ENCODE data around the gene C12orf42.

The C12orf42 gene

DNA sequence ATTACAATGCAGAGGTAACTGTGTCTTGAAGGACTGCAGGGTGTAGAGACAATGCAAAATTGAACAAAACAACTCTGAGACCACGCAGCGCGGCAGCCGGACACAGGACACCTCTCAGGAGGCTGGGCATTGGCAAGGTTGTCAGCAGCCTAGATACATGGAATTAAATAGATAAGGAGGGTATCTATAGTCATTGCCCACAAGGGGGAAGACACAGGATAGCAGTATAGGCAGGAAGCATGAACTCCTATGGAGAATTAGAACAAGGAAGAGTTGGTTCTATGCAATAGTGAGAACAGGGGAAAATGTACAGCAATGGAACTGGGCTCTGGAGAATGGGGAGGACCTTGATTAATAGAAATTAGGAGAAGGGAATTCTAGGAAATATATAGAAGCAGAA is 164.1 kb downstream of the C12orf42 start:
- Histone ChIP-seq H3K27me3 (ENCODE audit: insufficient read depth, low read length, poor library complexity, severe bottlenecking) (no peaks in the 10 kb centered on the region), H3K4me1 (ENCODE audit: insufficient read depth, low read length, poor library complexity, severe bottlenecking) (no peaks in the 10 kb centered on the region), H3K9me3 (ENCODE audit: insufficient read depth, low read depth, low read length) (no peaks in the 10 kb centered on the region), H3K36me3 (ENCODE audit: insufficient read depth, low read length) (no peaks in the 10 kb centered on the region), H2AFZ (ENCODE audit: low read length) (no peak overlapping the region), H3K4me2 (ENCODE audit: low read depth, low read length, poor library complexity, severe bottlenecking) (no peak overlapping the region), H4K20me1 (ENCODE audit: insufficient read depth, low read length, poor library complexity, severe bottlenecking) (no peaks in the 10 kb centered on the region), H3K4me3 (ENCODE audit: low read length, poor library complexity, severe bottlenecking) (no peak overlapping the region), H3K79me2 (ENCODE audit: insufficient read depth, low read length) (no peaks in the 10 kb centered on the region), H3K9ac (ENCODE audit: low read depth, low read length, poor library complexity, severe bottlenecking) (no peak overlapping the region), H3F3A (ENCODE audit: low read depth) (no peaks in the 10 kb centered on the region), H3K9me2 (replicated peaks; ENCODE audit: low read depth, low read length) (no peaks in the 10 kb centered on the region; the same call in 1 of the 2 replicates)
- no peak for TF ChIP-seq EZH2phosphoT487 (IDR thresholded peaks at IDR 0.05; ENCODE audit: borderline replicate concordance)
- TF ChIP-seq, protein P1, sequence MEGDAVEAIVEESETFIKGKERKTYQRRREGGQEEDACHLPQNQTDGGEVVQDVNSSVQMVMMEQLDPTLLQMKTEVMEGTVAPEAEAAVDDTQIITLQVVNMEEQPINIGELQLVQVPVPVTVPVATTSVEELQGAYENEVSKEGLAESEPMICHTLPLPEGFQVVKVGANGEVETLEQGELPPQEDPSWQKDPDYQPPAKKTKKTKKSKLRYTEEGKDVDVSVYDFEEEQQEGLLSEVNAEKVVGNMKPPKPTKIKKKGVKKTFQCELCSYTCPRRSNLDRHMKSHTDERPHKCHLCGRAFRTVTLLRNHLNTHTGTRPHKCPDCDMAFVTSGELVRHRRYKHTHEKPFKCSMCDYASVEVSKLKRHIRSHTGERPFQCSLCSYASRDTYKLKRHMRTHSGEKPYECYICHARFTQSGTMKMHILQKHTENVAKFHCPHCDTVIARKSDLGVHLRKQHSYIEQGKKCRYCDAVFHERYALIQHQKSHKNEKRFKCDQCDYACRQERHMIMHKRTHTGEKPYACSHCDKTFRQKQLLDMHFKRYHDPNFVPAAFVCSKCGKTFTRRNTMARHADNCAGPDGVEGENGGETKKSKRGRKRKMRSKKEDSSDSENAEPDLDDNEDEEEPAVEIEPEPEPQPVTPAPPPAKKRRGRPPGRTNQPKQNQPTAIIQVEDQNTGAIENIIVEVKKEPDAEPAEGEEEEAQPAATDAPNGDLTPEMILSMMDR (conservative IDR thresholded peaks at IDR 0.05; ENCODE audit: low read length), result no peak

- H3K79me2 ChIP-seq (ENCODE audit: insufficient read depth, low read length), result no peaks in the 10 kb centered on the region
- H3F3A ChIP-seq (ENCODE audit: low read depth), result no peaks in the 10 kb centered on the region
- H3K4me1 ChIP-seq (ENCODE audit: insufficient read depth, low read length, poor library complexity, severe bottlenecking), result no peaks in the 10 kb centered on the region
- H2AFZ ChIP-seq (ENCODE audit: low read length), result no peak overlapping the region
- H3K9ac ChIP-seq (ENCODE audit: low read depth, low read length, poor library complexity, severe bottlenecking), result no peak overlapping the region
- H3K4me3 ChIP-seq (ENCODE audit: low read length, poor library complexity, severe bottlenecking), result no peak overlapping the region
- no peaks in the 10 kb centered on the region for H3K27me3 ChIP-seq (ENCODE audit: insufficient read depth, low read length, poor library complexity, severe bottlenecking)
- no peaks in the 10 kb centered on the region; the same call in 1 of the 2 replicates for H3K9me2 ChIP-seq (replicated peaks; ENCODE audit: low read depth, low read length)
- no peaks in the 10 kb centered on the region for H3K9me3 ChIP-seq (ENCODE audit: insufficient read depth, low read depth, low read length)
- no peaks in the 10 kb centered on the region for H3K36me3 ChIP-seq (ENCODE audit: insufficient read depth, low read length)
- no peaks in the 10 kb centered on the region for H4K20me1 ChIP-seq (ENCODE audit: insufficient read depth, low read length, poor library complexity, severe bottlenecking)
- TF ChIP-seq, protein P1 (conservative IDR thresholded peaks at IDR 0.05; ENCODE audit: low read length), result no peak
- TF ChIP-seq EZH2phosphoT487 (IDR thresholded peaks at IDR 0.05; ENCODE audit: borderline replicate concordance), result no peak
- no peak overlapping the region for H3K4me2 ChIP-seq (ENCODE audit: low read depth, low read length, poor library complexity, severe bottlenecking)
Observed at GRCh38 chr12:103330672-103331071, 165.1 kb downstream of the C12orf42 start.

DNA sequence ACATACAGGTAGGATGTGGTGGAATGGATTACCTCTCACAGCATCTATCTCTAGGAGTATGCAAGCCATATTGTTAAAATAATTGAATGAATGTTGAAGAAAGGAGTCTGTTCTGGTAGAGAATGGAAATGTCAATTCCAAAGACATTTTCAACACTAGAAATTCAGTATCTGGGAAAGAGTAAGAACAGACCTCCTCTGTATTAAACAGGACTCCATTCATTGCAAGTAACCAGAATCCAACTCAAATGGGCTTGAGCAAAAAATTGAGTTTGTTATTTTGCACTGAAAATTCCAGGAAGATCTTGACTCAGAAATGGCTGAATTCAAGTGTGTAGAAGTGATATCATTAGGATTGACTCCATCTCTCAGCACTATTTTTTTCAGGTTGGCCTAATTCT is 168.1 kb downstream of the C12orf42 start:
- H3K4me3 ChIP-seq (ENCODE audit: low read length, poor library complexity, severe bottlenecking), result no peak overlapping the region
- H3K4me2 ChIP-seq (ENCODE audit: low read depth, low read length, poor library complexity, severe bottlenecking), result no peak overlapping the region
- H3K9me3 ChIP-seq (ENCODE audit: insufficient read depth, low read depth, low read length), result no peaks in the 10 kb centered on the region
- H3K4me1 ChIP-seq (ENCODE audit: insufficient read depth, low read length, poor library complexity, severe bottlenecking), result no peaks in the 10 kb centered on the region
- H2AFZ ChIP-seq (ENCODE audit: low read length), result no peak overlapping the region
- H3K79me2 ChIP-seq (ENCODE audit: insufficient read depth, low read length), result no peaks in the 10 kb centered on the region
- no peak for TF ChIP-seq EZH2phosphoT487 (IDR thresholded peaks at IDR 0.05; ENCODE audit: borderline replicate concordance)
- TF ChIP-seq, protein P1 (conservative IDR thresholded peaks at IDR 0.05; ENCODE audit: low read length), result no peak
- H3K9me2 ChIP-seq (replicated peaks; ENCODE audit: low read depth, low read length), result no peaks in the 10 kb centered on the region
- no peak overlapping the region for H3K9ac ChIP-seq (ENCODE audit: low read depth, low read length, poor library complexity, severe bottlenecking)
- no peaks in the 10 kb centered on the region for H3F3A ChIP-seq (ENCODE audit: low read depth)
- H4K20me1 ChIP-seq (ENCODE audit: insufficient read depth, low read length, poor library complexity, severe bottlenecking), result no peaks in the 10 kb centered on the region
- H3K36me3 ChIP-seq (ENCODE audit: insufficient read depth, low read length), result no peaks in the 10 kb centered on the region
- H3K27me3 ChIP-seq (ENCODE audit: insufficient read depth, low read length, poor library complexity, severe bottlenecking), result no peaks in the 10 kb centered on the region

All from Loucy (cell line).